HepG2 (cell line): ENCODE data around the gene CRIP1. TPM values are rescaled to one million over a fixed set of nuclear protein-coding genes. Genes with fewer than 3 reads are reported as not detected.
A peak's percentile ranks its signal among the peaks of the same experiment; 100 is the strongest.

Source experiments
- BRCA1 ChIP-seq: sonication (generic); formaldehyde crosslinking; IDR thresholded peaks from 2 replicates; pipeline ENCODE4 v1.4.0; 2020; ENCODE audit warnings: missing genetic modification reagents
- DNMT3B ChIP-seq: conservative IDR thresholded peaks from 2 replicates; pipeline ENCODE4 v1.6.1; 2016; ENCODE audit warnings: missing biosample characterization, control low read depth
- NFIC ChIP-seq: IDR thresholded peaks from 2 replicates; pipeline ENCODE4 v1.6.1; 2012; ENCODE audit warnings: mild to moderate bottlenecking, low read length, inconsistent platforms
- PPARG ChIP-seq: conservative IDR thresholded peaks from 2 replicates; pipeline ENCODE4 v1.6.1; 2016; ENCODE audit warnings: missing biosample characterization, missing genetic modification reagents
- RFXANK ChIP-seq: IDR thresholded peaks from 2 replicates; pipeline ENCODE4 v1.6.1; 2016
- RXRB ChIP-seq: IDR thresholded peaks from 2 replicates; pipeline ENCODE4 v1.6.1; 2016; ENCODE audit warnings: borderline replicate concordance, missing genetic modification reagents, missing compliant biosample characterization
- SIN3B ChIP-seq: fragments of 150-350 bp; IDR thresholded peaks from 2 replicates; pipeline ENCODE4 v1.6.1; 2014; ENCODE audit warnings: low read length
- SOX5 ChIP-seq: IDR thresholded peaks from 2 replicates; pipeline ENCODE4 v1.6.1; 2016; ENCODE audit warnings: borderline replicate concordance
- TBP ChIP-seq: sonication (generic); formaldehyde crosslinking; IDR thresholded peaks from 2 replicates; pipeline ENCODE4 v1.5.0; 2020; ENCODE audit warnings: missing genetic modification reagents
- YEATS4 ChIP-seq: sonication (generic); formaldehyde crosslinking; IDR thresholded peaks from 2 replicates; pipeline ENCODE4 v1.4.0; 2020; ENCODE audit warnings: missing genetic modification reagents, borderline replicate concordance
- ZBTB1 ChIP-seq: sonication (generic); formaldehyde crosslinking; IDR thresholded peaks from 2 replicates; pipeline ENCODE4 v1.4.0; 2020; ENCODE audit warnings: missing genetic modification reagents, borderline replicate concordance
- ZBTB38 ChIP-seq: sonication (generic); formaldehyde crosslinking; IDR thresholded peaks from 2 replicates; pipeline ENCODE4 v1.5.1; 2020; ENCODE audit warnings: mild to moderate bottlenecking, missing genetic modification reagents
- ZIK1 ChIP-seq: sonication (generic); formaldehyde crosslinking; IDR thresholded peaks from 2 replicates; pipeline ENCODE4 v1.5.0; 2020; ENCODE audit warnings: mild to moderate bottlenecking, low read depth, missing genetic modification reagents, borderline replicate concordance
- ZNF225 ChIP-seq: sonication (generic); formaldehyde crosslinking; IDR thresholded peaks from 2 replicates; pipeline ENCODE4 v1.4.0; 2020; ENCODE audit warnings: mild to moderate bottlenecking, missing genetic modification reagents
- ZNF430 ChIP-seq: sonication (generic); formaldehyde crosslinking; IDR thresholded peaks from 2 replicates; pipeline ENCODE4 v1.9.0; 2021; ENCODE audit warnings: mild to moderate bottlenecking, missing genetic modification reagents
- ZNF558 ChIP-seq: sonication (generic); formaldehyde crosslinking; IDR thresholded peaks from 2 replicates; pipeline ENCODE4 v1.9.0; 2022; ENCODE audit warnings: mild to moderate bottlenecking, missing genetic modification reagents, borderline replicate concordance
- ZNF564 ChIP-seq: sonication (generic); formaldehyde crosslinking; IDR thresholded peaks from 2 replicates; pipeline ENCODE4 v1.8.1; 2023; ENCODE audit warnings: mild to moderate bottlenecking, missing genetic modification reagents
- ZNF788 ChIP-seq: sonication (generic); formaldehyde crosslinking; IDR thresholded peaks from 2 replicates; pipeline ENCODE4 v1.5.0; 2020; ENCODE audit warnings: mild to moderate bottlenecking, missing genetic modification reagents, borderline replicate concordance
- ZSCAN20 ChIP-seq: sonication (generic); formaldehyde crosslinking; IDR thresholded peaks from 2 replicates; pipeline ENCODE4 v1.4.0; 2020; ENCODE audit warnings: missing genetic modification reagents, mild to moderate bottlenecking, borderline replicate concordance
- ZSCAN31 ChIP-seq: sonication (generic); formaldehyde crosslinking; IDR thresholded peaks from 2 replicates; pipeline ENCODE4 v1.5.0; 2020; ENCODE audit warnings: low read depth, mild to moderate bottlenecking, missing genetic modification reagents
- polyA plus RNA-seq, 8 experiments: library from polyadenylated mRNA; depleted of rRNA in 3 of 8; stranded (reverse) in 7 of 8; unstranded in 1 of 8; fragments of >200 nt; fragmentation: Illumina TruSeq in 4 of 8; extraction: Trizol in 4 of 8; gene quantifications; 2 replicates each; pipeline versions ENCODE4 v1.2.1 to v1.2.3, GENCODE V29; 2011 to 2016; ENCODE audit warnings: low read depth in 4 of 8, missing spikeins in 1 of 8, mixed read lengths in 1 of 8; ENCODE audit not compliant: insufficient read depth in 1 of 8
- total RNA-seq, 5 experiments: library from RNA; depleted of rRNA; stranded (reverse); fragments of >200 nt; fragmentation: Illumina TruSeq; extraction: Trizol; gene quantifications; 2 replicates each; pipeline ENCODE4 v1.2.3, GENCODE V29; 2016; ENCODE audit warnings: low read depth in 1 of 5
- TF ChIP-seq, protein P1 (sequence below): sonication (generic); formaldehyde crosslinking; IDR thresholded peaks from 2 replicates; pipeline ENCODE4 v1.5.0; 2020; ENCODE audit warnings: mild to moderate bottlenecking, missing genetic modification reagents
- TF ChIP-seq, protein P2 (sequence below): IDR thresholded peaks from 2 replicates; pipeline ENCODE4 v1.6.1; 2016; ENCODE audit warnings: low read depth, borderline replicate concordance
- TF ChIP-seq, protein P3 (sequence below): sonication (generic); formaldehyde crosslinking; IDR thresholded peaks from 2 replicates; pipeline ENCODE4 v1.5.1; 2020; ENCODE audit warnings: mild to moderate bottlenecking, missing genetic modification reagents
- TF ChIP-seq, protein P4 (sequence below): sonication (generic); formaldehyde crosslinking; IDR thresholded peaks from 2 replicates; pipeline ENCODE4 v1.5.1; 2020; ENCODE audit warnings: missing genetic modification reagents, mild to moderate bottlenecking, borderline replicate concordance

Gene CRIP1
- total and polyA plus RNA-seq, 2 of the 13 experiments (the other 11 are each of a cell fraction or from before 2014, with no cell fraction given), result 53.9 to 59.5 TPM

DNA sequence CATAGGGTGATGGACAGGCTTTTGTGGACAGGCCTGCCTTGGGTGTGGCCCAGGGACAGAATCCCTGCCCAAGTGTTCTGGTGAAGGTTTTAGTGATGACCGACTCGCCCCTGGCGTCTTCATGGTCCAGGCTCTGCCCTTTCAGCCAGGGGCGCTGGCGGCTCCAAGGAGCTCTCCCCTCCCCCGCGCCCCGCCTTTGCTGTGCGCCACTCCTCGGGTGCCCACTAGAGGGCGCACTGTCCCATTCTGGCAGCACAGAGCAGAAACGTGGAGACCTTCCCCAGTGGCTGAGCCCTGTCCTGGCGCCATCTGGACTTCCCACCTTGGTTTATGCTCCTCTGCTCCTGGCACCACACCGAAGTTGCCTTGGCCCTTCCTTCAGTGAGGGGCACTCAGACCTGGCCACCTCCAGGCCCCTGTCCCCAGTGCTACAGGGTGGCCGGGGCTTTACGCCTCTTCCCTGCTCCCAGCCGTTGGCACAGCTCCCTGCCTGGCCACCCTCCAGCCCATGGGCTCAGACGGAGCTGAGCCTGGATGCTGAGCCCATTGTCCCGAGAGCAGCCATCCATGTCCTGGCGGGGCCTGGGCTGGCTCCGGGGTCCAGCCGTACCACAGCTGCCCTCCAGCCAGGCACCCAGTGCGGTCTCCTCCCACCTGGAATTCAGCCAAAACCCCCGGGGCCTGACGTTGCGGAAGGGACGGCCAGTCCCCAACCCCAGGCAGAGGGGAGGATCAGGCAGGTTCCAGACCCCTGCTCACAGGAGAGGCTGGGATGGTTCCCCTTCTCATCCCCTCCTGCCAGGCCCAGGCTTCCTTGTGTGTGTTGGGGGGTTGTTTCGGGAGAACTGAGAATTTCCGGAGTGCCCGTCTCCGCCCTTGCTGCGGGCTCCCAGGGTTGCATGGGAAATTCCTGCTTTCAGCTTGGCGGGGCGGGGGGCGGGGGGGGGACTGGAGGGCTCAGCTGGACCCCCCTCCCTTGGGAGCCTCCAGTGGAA lies 5.6 kb upstream of the CRIP1 start (continued):
- TF ChIP-seq ZIK1 (CRISPR knock-in tag) (no peak), ZBTB1 (no peak), ZNF225 (CRISPR knock-in tag) (peak; percentile 49; the same call in 1 of the 2 replicates), PPARG (CRISPR knock-in tag) (0 out of 2 replicates have a peak, but pooled peaks have one; percentile 25), ZNF788 (CRISPR knock-in tag) (peak; percentile 71; the same call in 1 of the 2 replicates), TBP (CRISPR knock-in tag) (no peak), DNMT3B (CRISPR knock-in tag) (no peak), SOX5 (CRISPR knock-in tag) (peak; percentile 43; the same call in 1 of the 2 replicates), BRCA1 (no peak), ZBTB38 (CRISPR knock-in tag) (0 out of 2 replicates have a peak, but pooled peaks have one; percentile 34), RFXANK (no peak), YEATS4 (no peak), SIN3B (no peak), RXRB (peak; percentile 56; the same call in 1 of the 2 replicates), ZNF564 (no peak), ZNF558 (CRISPR knock-in tag) (no peak), ZNF430 (CRISPR knock-in tag) (no peak), ZSCAN20 (CRISPR knock-in tag) (no peak), ZSCAN31 (CRISPR knock-in tag) (no peak), NFIC (no peak)
- TF ChIP-seq, protein P1, sequence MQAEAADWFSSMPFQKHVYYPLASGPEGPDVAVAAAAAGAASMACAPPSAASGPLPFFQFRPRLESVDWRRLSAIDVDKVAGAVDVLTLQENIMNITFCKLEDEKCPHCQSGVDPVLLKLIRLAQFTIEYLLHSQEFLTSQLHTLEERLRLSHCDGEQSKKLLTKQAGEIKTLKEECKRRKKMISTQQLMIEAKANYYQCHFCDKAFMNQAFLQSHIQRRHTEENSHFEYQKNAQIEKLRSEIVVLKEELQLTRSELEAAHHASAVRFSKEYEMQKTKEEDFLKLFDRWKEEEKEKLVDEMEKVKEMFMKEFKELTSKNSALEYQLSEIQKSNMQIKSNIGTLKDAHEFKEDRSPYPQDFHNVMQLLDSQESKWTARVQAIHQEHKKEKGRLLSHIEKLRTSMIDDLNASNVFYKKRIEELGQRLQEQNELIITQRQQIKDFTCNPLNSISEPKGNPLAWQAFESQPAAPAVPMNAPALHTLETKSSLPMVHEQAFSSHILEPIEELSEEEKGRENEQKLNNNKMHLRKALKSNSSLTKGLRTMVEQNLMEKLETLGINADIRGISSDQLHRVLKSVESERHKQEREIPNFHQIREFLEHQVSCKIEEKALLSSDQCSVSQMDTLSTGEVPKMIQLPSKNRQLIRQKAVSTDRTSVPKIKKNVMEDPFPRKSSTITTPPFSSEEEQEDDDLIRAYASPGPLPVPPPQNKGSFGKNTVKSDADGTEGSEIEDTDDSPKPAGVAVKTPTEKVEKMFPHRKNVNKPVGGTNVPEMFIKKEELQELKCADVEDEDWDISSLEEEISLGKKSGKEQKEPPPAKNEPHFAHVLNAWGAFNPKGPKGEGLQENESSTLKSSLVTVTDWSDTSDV, result peak; percentile 85; the same call in 1 of the 2 replicates
- TF ChIP-seq, protein P2, sequence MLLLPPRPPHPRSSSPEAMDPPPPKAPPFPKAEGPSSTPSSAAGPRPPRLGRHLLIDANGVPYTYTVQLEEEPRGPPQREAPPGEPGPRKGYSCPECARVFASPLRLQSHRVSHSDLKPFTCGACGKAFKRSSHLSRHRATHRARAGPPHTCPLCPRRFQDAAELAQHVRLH (CRISPR knock-in tag), result peak; percentile 53; the same call in 1 of the 2 replicates
- TF ChIP-seq, protein P3, sequence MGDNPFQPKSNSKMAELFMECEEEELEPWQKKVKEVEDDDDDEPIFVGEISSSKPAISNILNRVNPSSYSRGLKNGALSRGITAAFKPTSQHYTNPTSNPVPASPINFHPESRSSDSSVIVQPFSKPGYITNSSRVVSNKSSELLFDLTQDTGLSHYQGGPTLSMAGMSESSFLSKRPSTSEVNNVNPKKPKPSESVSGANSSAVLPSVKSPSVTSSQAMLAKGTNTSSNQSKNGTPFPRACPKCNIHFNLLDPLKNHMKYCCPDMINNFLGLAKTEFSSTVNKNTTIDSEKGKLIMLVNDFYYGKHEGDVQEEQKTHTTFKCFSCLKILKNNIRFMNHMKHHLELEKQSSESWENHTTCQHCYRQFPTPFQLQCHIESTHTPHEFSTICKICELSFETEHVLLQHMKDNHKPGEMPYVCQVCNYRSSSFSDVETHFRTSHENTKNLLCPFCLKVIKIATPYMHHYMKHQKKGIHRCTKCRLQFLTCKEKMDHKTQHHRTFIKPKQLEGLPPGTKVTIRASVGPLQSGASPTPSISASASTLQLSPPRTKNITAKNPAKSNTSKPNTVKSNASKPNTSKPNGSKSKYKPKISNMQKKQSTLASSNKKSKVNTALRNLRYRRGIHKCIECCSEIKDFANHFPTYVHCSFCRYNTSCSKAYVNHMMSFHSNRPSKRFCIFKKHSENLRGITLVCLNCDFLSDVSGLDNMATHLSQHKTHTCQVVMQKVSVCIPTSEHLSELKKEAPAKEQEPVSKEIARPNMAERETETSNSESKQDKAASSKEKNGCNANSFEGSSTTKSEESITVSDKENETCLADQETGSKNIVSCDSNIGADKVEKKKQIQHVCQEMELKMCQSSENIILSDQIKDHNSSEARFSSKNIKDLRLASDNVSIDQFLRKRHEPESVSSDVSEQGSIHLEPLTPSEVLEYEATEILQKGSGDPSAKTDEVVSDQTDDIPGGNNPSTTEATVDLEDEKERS (CRISPR knock-in tag), result no peak
- TF ChIP-seq, protein P4, sequence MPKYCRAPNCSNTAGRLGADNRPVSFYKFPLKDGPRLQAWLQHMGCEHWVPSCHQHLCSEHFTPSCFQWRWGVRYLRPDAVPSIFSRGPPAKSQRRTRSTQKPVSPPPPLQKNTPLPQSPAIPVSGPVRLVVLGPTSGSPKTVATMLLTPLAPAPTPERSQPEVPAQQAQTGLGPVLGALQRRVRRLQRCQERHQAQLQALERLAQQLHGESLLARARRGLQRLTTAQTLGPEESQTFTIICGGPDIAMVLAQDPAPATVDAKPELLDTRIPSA (CRISPR knock-in tag), result no peak
